GM19035 (cell line): ENCODE results near the gene RESP18.
"Not testable (repeated sequence)": the region's sequence is repeated elsewhere in the genome, so short reads cannot be mapped to it uniquely, and the experiment has no call there.

Source experiments
- ATAC-seq: cut with Tn5 transposase; IDR thresholded peaks from one replicate; pipeline ENCODE4 v1.9.1; 2021; ENCODE audit not compliant: unreplicated experiment

The RESP18 gene

DNA sequence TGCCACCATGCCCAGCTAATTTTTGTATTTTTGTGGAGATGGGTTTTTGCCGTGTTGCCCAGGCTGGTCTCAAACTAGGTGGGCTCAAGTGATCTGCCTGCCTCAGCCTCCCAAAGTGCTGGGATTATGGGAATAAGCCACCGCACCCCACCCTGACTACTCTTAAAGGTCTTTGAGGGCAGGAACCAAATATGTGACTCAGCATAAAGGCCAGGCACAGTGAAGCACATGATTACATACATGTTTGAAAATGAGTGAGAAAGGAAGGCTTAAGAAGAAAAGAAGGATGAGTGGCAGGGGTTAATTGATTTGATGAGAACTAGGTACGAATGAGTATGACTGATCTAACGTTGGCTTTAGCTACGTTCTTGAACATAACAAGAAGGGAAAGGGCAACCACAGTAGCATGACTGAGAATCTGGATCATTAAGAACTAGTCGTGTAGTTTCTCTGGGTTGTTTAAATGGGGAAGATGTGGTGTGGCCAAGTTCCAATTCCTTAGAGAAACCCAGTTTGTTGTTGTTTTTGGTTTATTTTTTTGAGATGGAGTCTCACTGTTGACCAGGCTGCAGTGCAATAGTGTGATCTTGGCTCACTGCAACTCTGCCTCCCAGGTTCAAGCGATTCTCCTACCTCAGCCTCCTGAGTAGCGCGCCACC, 6.8 kb downstream of the RESP18 start:
- ATAC-seq = no peak

DNA sequence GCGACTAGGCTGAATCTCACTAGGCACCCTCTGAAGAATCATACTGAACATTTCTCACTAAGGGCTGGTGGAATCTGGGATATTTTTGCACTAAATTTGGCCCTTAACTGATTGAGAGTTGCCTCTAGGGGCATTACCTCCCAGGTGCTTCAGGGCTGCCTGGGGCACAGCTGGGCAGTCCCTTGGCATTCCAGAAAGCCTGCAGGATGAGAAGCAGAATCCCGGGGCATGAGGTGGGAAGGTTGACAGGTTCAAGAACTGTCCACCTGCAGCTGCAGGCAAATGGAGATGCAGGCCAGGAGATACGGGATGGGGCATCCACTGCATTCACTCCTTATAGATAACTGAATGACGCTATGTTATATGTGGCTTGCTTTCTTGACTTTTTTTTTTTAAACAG, 7.4 kb downstream of the RESP18 start:
- no peak for ATAC-seq

DNA sequence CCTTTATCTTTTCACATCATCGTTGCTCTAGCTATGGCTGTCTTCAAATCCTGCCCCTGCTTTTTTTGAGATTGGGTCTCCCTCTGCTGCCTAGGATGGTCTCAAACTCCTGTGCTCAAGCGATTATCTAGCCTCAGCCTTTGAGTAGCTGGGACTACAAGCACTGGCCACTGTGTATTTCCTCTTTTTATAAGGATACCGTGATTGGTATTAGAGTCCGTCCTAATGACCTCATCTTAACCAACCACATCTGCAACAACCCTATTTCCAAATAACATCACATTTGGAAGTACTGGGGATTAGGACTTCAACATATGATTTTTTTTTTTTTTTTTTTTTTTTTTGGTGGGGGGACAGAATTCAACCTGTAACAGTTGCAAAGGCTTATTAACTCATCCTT, 9.1 kb downstream of the RESP18 start:
- no peak for ATAC-seq

DNA sequence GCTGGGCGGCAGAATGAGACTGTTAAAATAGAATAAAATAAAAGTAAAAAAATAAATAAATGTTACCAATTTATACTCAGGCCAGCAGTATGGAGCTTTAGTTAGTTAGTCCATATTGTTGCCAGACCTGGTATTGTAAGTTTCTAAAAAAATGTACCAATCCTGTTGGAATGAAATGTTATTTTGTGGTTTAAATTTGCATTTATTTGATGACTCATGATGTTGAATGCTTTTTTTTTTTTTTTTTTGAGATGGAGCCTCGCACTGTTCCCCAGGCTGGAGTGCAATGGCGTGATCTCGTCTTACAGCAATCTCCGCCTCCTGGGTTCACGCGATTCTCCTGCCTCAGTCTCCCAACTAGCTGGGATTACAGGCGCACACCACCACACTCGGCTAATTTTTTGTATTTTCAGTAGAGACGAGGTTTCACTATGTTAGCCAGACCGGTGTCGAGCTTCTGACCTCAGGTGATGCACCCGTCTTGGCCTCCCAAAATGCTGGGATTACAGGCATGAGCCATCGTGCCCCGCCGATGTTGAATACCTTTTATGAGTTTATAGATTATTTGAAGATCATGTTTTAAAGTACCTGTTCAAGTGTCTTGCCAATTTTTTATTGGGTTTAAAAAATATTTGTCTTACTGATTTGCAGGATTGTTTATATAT, 17.6 kb downstream of the RESP18 start:
- ATAC-seq = no peak

DNA sequence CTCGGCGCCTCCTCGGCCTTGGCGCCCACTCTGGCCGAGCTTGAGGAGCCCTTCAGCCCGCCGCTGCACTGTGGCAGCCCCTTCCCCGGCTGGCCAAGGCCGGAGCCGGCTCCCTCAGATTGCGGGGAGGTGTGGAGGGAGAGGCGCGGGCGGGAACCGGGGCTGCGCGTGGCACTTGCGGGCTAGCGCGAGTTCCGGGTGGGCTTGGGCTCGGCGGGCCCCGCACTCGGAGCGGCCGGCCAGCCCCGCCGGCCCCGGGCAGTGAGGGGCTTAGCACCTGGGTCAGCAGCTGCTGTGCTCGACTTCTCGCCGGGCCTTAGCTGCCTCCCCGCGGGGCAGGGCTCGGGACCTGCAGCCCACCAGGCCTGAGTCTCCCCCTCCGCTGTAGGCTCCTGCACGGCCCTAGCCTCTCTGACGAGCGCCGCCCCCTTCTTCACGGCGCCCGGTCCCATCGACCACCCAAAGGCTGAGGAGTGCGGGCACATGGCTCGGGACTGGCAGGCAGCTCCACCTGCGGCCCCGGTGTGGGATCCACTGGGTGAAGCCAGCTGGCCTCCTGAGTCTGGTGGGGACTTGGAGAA, 19.8 kb downstream of the RESP18 start:
- ATAC-seq = not testable (repeated sequence)

DNA sequence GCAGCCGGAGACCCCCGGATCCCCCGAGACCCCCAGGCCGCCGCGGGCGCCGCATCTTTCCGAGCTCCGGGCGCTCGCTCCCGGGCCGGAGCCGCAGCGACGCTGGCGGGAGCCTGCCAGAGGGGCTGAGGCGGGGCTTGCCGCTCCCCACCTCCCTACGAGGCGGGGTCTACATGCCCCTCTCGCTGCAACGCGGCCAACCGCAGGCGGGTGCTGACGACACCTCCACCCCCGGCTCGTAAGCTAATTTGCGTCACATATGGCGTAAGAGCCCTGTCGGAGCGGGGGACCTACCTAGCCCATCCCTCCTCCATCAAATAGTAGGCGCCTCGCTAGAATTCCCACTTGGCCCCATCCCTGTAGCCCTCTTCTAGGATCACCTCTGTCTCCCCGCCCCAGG, 23.3 kb downstream of the RESP18 start, which contains the start of gene PTPRN:
TSS of gene PTPRN (minus strand) at position 124 of the 400 bp plus-strand sequence. CDS start at position 55, 69 bp downstream.
- ATAC-seq = no peak

DNA sequence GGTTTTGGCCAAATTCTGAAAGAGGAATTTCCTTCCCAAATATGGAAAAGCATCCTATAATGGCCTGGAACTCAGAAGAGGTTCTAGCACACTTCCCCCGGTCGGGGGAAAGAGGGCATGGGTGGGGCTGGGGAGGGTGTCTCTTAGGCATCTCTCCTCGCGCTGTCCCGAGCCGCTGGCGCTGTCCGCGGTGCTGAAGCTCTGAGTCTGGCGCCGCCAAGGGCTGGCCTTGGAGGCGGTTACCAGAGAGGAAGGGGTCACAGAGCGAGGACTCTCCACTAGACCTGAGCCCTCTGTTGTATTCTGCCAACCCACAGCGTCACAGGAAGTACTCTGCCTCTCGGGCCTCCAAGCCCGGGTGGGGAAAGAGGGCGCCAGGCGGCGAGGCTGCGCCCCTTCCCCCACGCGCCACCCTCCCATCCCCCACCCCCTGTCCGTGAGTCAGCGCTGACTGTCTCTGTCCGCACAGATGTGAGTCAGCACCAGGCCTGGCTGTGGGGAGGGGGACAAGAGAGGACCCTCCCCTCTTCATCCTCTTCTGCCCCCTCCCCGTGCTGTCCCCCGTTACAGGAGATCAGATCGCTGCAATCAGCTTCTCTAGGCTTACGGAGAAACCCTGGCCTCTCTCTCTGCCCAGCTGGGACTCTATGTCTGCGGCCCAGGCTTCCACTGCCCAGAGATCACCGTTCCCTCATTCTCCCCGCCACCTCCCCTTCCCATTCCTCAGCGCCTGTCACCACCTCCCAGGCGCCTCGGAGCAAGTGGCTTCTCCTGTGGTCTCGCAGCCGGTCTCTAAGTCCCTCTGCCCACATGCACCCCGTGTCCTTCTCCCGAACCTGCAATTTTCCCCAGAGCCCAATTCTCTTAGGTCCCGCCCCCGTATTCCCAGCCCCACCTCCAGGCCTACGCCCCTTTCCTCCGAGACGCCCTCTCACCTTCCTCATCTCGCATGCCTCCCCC, 24.1 kb downstream of the RESP18 start:
- ATAC-seq = no peak

DNA sequence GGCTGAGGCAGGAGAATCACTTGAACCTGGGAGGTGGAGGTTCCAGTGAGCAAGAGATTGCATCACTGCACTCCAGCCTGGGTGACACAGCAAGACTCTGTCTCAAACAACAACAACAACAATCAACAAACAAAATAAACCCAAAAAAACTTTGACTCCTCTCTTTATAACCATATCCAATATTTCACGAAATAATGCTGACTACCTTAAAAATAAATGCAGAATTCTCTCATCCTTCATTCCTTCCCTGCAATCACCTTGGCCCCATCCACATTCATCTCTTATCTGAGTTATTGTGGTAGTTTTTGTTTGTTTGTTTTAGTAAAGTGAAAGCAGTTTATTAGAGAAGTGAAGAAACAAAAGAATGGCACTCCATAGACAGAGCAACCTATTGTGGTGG, 26.5 kb downstream of the RESP18 start:
- ATAC-seq = no peak

DNA sequence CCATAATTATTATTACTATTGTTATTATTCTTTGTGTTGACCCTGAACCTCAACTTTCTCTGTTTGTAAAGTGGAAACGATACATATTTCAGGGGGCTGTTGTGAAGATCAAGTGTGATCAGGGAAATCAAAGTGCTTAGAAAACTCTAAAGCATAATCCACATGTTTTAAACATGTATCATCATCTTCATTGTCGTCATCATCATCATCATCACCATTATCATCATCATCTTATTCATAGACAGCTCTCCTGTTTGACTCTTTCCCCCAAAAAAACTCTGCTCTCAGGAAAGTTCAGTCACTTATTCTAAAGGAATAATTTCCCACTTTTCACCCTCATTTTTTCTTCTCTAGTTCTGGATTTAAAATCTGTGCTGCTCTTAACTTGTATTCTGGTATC, 28.3 kb downstream of the RESP18 start:
- no peak for ATAC-seq

DNA sequence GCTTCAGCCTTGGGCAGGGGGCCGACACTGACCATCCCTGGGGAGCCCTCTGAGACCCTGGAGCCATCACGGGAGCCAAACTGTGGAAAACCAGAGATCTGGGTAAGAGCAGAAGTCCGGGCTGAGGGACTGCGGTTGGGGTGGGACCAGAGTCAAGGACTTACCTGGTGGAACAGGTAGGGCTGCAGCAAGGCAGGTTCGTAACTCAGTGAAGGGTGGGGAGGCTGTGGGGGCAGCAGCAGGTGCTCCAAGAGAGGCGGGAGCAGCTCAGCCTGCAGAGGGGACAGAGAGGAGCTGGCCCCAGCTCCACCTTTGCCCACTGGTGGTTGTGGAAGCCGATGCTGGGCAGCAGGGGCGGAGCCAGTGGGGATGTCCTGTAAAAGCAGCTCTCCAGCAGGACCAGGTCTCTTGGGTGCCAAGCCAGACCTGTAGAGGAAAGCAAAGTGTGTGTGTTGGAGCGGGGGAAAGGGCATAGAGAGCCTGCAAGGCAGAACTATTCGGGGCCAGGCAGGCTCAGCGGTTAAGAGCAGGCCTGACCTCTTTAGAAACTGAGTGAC, 30.1 kb downstream of the RESP18 start:
- ATAC-seq = no peak

DNA sequence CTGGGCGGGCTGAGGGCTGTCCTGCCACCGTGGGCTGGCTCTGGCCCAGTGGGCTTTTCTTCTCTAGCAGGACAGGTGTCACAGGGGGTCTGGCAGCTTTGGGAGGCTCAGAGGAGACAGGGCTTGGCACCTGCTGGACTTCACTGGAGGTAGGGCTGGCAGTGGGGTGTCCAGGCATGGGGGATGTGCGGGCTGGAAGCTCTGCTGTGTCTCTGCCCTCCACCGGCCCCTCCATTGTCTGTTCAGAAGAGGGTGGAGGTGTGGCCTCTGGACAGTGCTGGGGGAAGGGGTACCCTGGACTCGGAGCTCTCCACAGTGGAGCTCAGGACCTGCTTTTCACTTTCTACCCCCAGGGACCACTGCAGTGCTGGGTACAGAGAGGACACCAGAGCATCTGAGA, 32.5 kb downstream of the RESP18 start:
- no peak for ATAC-seq

DNA sequence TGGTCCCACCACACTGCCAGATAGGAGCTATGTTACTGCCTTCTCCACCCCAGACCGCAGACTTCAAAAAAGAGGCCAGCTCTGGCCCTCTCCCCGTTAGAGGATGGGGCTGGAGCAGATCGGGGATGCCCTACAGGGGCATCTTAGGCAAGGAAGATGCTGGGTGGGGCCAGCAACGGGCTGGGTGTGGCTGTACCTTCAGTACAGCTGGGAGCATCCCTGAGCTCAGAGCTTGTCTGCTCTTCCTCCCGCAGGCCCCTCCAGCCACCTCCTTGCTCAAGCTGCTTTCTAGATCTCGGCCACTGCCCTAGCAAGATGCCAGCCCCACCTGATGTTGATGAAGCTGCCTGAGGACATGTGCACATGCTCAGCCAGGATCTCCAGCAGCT, 33.2 kb downstream of the RESP18 start:
- no peak for ATAC-seq

DNA sequence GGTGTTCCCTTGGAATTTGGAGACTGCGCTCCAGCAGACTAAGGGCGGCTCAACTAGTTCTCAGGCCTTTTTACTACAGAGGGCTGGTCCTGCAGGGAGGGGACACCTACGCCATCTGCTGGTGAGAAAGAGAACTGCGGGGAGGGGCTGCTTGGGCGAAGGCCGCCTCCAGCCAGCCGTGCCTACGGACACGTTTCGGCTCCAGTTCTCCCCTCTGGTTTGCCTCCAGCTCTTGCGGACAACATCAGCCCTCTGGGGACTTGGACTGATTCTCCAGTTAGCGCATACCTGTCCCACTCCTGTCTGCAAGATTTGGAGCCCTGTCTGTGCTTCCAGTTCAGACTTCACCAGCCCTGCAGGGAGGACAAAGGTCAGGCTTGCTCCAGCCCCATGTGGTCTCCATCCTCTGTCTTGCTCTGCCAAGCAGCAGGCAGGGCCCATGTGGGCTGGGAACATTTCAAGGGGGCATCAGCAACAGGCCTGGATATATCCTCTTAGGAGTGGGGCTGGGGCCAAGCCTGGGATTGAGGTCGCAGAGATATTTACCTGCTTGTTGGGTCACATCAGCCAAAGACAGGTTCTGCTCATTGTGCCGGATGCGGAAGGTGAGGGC, 33.7 kb downstream of the RESP18 start:
- peak; percentile 41 for ATAC-seq

DNA sequence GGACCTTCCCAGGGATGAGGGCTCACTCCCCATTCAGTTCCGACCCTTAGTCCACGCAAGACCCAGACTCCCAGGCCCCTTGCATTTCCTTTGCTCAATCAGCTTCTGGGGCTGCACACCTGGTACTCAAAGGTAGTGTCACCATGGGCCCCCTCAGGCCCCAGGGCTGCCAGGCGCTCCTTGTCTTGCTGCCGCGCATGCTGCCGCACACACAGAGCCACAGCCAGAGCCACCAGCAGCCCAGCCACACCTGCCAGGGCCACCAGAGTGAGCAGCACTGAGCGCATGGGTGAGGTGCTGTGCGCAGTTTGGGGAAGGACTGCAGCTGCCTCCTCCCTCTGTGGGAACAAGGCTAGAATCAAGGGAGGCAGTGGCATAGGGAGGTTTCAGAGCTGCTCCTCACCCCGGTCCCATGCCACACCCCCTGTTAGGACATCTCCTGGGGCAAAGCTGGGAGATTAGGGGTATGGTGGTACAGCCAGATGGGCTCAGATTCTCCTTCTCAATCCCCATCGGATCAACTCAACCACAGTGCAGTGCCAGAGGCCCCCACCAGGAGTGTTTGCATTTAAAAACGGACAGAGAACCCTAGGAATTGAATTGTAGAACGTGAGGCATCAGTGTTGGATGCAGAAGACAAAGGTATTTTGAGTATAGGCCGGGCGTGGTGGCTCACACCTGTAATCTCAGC, 34.6 kb downstream of the RESP18 start:
- no peak for ATAC-seq

DNA sequence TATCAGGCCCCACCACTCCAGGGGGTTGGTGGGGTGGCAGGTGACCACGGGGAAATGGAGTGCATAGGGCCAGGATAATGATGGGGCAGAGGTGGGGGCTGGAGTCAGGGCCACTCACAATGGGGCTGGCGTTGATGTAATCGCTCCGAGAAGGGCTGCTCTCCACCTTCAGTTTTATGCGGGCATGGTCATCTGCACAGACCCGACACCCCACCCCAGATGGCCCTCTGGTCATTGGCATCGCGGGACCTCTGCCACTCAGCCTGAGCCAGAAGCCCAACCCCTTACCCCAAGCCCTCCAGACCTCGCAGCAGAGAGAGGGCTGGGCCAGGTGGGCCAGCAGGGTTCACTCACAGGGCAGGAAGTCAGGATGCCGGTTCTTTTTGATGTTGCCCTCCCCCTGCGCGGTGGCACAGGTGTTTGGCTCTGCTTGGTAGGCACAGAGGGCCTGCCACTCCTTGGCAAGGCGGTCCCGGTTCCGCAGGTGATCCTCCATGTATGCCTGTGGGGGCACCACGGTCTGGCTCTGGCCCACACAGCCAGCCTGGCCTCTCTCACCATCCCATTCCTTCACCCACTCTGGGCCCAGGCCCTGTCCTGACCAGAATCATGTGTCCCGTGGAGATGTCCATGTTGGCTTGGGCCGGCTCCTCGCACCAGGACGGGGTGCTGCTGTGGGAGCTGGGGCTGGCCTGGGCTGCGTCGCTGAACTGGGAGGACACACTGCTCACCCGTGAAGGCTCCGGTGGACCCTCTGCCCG, 35.7 kb downstream of the RESP18 start:
- ATAC-seq = no peak

DNA sequence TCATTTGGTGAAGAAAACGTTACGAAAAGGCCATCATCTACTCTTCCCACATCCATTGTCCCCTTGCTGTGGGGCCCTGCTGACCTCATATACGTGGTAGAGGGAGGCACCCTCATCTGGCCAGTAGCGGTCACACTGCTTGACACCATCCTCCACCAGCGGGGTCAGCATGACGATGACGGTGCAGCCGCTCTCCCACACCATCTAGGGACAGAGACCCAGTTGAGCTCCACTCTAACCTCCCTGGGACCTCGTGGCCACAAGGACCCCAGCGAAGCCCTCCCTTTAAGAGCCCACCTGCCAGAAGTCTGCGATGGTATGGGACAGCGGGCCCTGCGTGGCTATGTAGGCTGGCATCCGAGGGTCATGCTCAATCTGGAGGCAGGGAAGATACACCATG, 36.4 kb downstream of the RESP18 start:
- ATAC-seq = no peak

DNA sequence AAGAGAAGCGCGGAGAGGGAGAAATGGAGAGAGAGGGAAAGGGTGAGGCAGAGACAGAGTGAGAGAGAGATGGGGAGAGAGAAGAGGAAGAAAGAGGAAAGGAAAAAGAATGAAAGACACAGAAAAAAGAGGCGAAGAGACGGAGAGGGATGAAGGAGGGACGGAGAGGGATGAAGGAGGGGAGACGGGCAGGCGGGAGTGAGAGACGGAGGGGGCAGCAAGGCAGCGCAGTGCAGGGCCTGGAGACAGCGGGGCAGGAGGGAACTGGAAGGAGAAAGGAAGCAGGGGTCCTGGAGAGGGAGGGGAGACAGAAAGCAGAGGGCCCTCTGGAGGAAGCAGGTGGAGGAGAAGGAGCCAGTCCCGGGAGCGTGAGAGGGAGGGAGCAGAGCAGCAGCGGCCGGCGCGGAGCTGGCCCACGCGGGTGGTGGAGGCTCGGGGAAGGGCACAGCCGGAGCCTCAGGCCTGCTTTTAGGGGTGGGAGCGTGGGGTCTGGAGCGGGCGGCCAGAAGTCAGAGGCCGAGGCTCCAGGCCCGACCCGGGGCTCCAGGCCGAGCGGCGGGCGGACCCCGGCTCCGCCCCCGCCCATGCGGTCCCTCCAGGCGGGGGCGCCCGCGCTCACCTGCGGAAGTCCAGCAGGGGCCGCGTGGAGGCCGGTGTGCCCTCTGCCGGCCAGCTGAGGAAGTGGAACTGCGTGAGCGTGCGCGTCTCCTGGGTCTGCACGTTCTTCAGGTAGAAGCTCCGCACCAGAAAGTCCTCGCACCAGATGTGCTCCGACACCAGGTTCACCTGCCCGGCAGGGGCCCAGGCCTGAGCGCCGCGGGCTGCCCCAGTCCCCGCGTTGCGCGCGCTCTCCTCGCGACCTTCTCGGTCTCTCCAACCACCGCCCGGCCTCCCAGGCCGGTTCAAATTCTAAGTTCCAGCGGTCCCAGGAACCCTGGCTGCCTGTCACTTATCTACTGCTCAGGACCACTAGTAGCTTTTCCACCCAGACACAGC, 37.9 kb downstream of the RESP18 start:
- peak; percentile 93 for ATAC-seq

DNA sequence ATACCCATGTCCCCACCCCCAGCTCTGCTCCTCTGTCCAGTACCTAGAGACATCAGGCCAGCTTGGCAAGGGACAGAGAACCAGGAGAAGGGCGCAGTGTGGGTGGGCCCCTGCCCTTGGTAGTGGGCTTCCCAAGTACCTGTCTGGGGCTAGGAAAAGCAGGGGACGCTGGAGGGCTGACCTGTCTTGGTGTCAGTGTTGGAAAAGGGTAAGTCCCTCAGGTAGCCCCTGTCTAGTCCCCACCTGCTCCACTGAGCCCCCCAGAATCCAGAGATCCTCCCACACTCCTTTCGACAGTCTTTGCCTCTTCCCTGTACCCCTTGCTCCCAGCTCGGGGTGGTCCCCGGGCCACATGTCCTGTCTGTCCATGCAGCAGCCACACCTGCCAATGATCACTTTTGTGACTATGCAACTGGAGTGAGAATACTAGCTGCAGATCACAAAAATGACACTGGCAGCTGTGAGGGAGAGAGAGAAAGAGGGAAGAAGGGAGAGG, 38.8 kb downstream of the RESP18 start:
- no peak for ATAC-seq
